H9 (cell line): Measurements from ENCODE around the gene ZNF396. TPM values are rescaled to one million over a fixed set of nuclear protein-coding genes. Genes with fewer than 3 reads are reported as not detected.

Experiments used
- DNase-seq: peaks from one replicate; pipeline ENCODE4 v3.0.0-alpha.2; 2017
- H2AFZ ChIP-seq: one replicate; pipeline ENCODE4 v1.6.1; 2013; ENCODE audit warnings: mild to moderate bottlenecking, low read length, control low read depth, moderate library complexity
- H2AK5ac ChIP-seq: 2 replicates; pipeline ENCODE4 v1.6.1; 2013; ENCODE audit warnings: low read length, control low read depth, mixed read lengths; ENCODE audit not compliant: insufficient read length
- H2BK120ac ChIP-seq: one replicate; pipeline ENCODE4 v1.6.1; 2013; ENCODE audit warnings: low read depth, mild to moderate bottlenecking, low read length, control low read depth, inconsistent platforms; ENCODE audit not compliant: poor library complexity, severe bottlenecking
- H2BK12ac ChIP-seq: 2 replicates; pipeline ENCODE4 v1.6.1; 2013; ENCODE audit warnings: low read length, control low read depth, mixed read lengths, low read depth; ENCODE audit not compliant: insufficient read length
- H2BK15ac ChIP-seq: 2 replicates; pipeline ENCODE4 v1.6.1; 2013; ENCODE audit warnings: low read depth, low read length, control low read depth
- H2BK20ac ChIP-seq: one replicate; pipeline ENCODE4 v1.6.1; 2013; ENCODE audit warnings: low read depth, mild to moderate bottlenecking, low read length, control low read depth, inconsistent platforms; ENCODE audit not compliant: poor library complexity, severe bottlenecking
- H2BK5ac ChIP-seq: 2 replicates; pipeline ENCODE4 v1.6.1; 2013; ENCODE audit warnings: low read length, control low read depth, mixed read lengths; ENCODE audit not compliant: insufficient read length
- H3K14ac ChIP-seq: 2 replicates; pipeline ENCODE4 v1.6.1; 2013; ENCODE audit warnings: low read length, control low read depth; ENCODE audit not compliant: insufficient read depth
- H3K18ac ChIP-seq: 2 replicates; pipeline ENCODE4 v1.6.1; 2013; ENCODE audit warnings: low read depth, mild to moderate bottlenecking, mixed read lengths, low read length, control low read depth; ENCODE audit not compliant: insufficient read length
- H3K23ac ChIP-seq: 2 replicates; pipeline ENCODE4 v1.6.1; 2013; ENCODE audit warnings: low read length, control low read depth, mixed read lengths, low read depth; ENCODE audit not compliant: insufficient read length
- H3K23me2 ChIP-seq: 2 replicates; pipeline ENCODE4 v1.6.1; 2013; ENCODE audit warnings: low read depth, mild to moderate bottlenecking, mixed read lengths, low read length, control low read depth; ENCODE audit not compliant: insufficient read length, poor library complexity, severe bottlenecking
- H3K27ac ChIP-seq: 2 replicates; pipeline ENCODE4 v1.5.1; 2013; ENCODE audit warnings: low read length, control low read depth, mixed read lengths, low read depth; ENCODE audit not compliant: insufficient read length
- H3K27me3 ChIP-seq: 2 replicates; pipeline ENCODE4 v1.6.1; 2013; ENCODE audit warnings: low read length, control low read depth, inconsistent platforms; ENCODE audit not compliant: insufficient read depth
- H3K4ac ChIP-seq: 2 replicates; pipeline ENCODE4 v1.6.1; 2013; ENCODE audit warnings: low read depth, mild to moderate bottlenecking, control low read depth, inconsistent platforms, low read length, moderate library complexity
- H3K4me1 ChIP-seq: 2 replicates; pipeline ENCODE4 v1.6.1; 2013; ENCODE audit warnings: low read length, control low read depth, inconsistent platforms; ENCODE audit not compliant: insufficient read depth
- H3K4me2 ChIP-seq: 2 replicates; pipeline ENCODE4 v1.6.1; 2013; ENCODE audit warnings: low read length, control low read depth, mixed read lengths; ENCODE audit not compliant: insufficient read length, insufficient read depth
- H3K56ac ChIP-seq: 2 replicates; pipeline ENCODE4 v1.6.1; 2013; ENCODE audit warnings: low read depth, mild to moderate bottlenecking, mixed read lengths, low read length, control low read depth; ENCODE audit not compliant: insufficient read length
- H3K79me1 ChIP-seq: 2 replicates; pipeline ENCODE4 v1.6.1; 2013; ENCODE audit warnings: low read depth, mild to moderate bottlenecking, moderate library complexity, low read length, control low read depth, inconsistent platforms; ENCODE audit not compliant: insufficient read depth, poor library complexity, severe bottlenecking
- H3K79me2 ChIP-seq: 2 replicates; pipeline ENCODE4 v1.6.1; 2013; ENCODE audit warnings: low read length, control low read depth, inconsistent platforms; ENCODE audit not compliant: insufficient read depth
- H3K9ac ChIP-seq: 2 replicates; pipeline ENCODE4 v1.6.1; 2013; ENCODE audit warnings: low read length, control low read depth, mixed read lengths; ENCODE audit not compliant: insufficient read length; ENCODE audit errors: extremely low read depth
- H3K9me3 ChIP-seq: one replicate; pipeline ENCODE4 v1.6.1; 2013; ENCODE audit warnings: low read depth, low read length, inconsistent platforms; ENCODE audit not compliant: control insufficient read depth
- H3T11ph ChIP-seq: one replicate; pipeline ENCODE4 v1.6.1; 2013; ENCODE audit warnings: mild to moderate bottlenecking, low read length, control low read depth, inconsistent platforms
- H4K20me1 ChIP-seq: one replicate; pipeline ENCODE4 v1.6.1; 2013; ENCODE audit not compliant: control insufficient read depth, insufficient read length, insufficient read depth
- H4K5ac ChIP-seq: 2 replicates; pipeline ENCODE4 v1.6.1; 2013; ENCODE audit warnings: low read depth, mild to moderate bottlenecking, mixed read lengths, low read length, control low read depth; ENCODE audit not compliant: insufficient read length
- H4K8ac ChIP-seq: replicated peaks from 2 replicates; pipeline ENCODE4 v1.6.1; 2013; ENCODE audit warnings: low read length, control low read depth, mixed read lengths, low read depth; ENCODE audit not compliant: insufficient read length
- H4K91ac ChIP-seq: 2 replicates; pipeline ENCODE4 v1.6.1; 2013; ENCODE audit warnings: low read depth, mild to moderate bottlenecking, moderate library complexity, mixed read lengths, low read length, control low read depth; ENCODE audit not compliant: insufficient read length
- H3K27ac Mint-ChIP-seq, 3 experiments: 2 replicates in 2 of 3; 3 replicates in 1 of 3; pipeline ENCODE4 v1.8.0; 2020 to 2021; ENCODE audit warnings: mixed read lengths in 3 of 3, mild to moderate bottlenecking in 1 of 3, moderate library complexity in 1 of 3
- H3K27me3 Mint-ChIP-seq: 2 replicates; pipeline ENCODE4 v1.8.0; 2021; ENCODE audit warnings: low read depth, mild to moderate bottlenecking, moderate library complexity, mixed read lengths
- H3K36me3 Mint-ChIP-seq, 3 experiments: 2 replicates in 2 of 3; 3 replicates in 1 of 3; pipeline ENCODE4 v1.8.0; 2020 to 2021; ENCODE audit warnings: low read depth in 3 of 3, mixed read lengths in 3 of 3; ENCODE audit not compliant: insufficient read depth in 1 of 3
- H3K4me1 Mint-ChIP-seq, 2 experiments: 2 replicates each; pipeline ENCODE4 v1.8.0; 2020; ENCODE audit warnings: mixed read lengths in 2 of 2
- H3K4me3 Mint-ChIP-seq, 2 experiments: 2 replicates in 1 of 2; 3 replicates in 1 of 2; pipeline ENCODE4 v1.8.0; 2020 to 2021; ENCODE audit warnings: mild to moderate bottlenecking in 2 of 2, mixed read lengths in 2 of 2, moderate library complexity in 1 of 2
- H3K9me3 Mint-ChIP-seq, 2 experiments: 2 replicates in 1 of 2; 3 replicates in 1 of 2; pipeline ENCODE4 v1.8.0; 2020; ENCODE audit warnings: mild to moderate bottlenecking in 2 of 2, mixed read lengths in 2 of 2, moderate library complexity in 1 of 2
- CTCF ChIP-seq: fragments of 200-600 bp; sonication (generic); conservative IDR thresholded peaks from 3 replicates; pipeline ENCODE4 v1.8.0; 2021; ENCODE audit warnings: antibody characterized with exemption, mild to moderate bottlenecking
- WGBS: extraction: QIAGEN DNeasy Blood & Tissue Kit; methylation state at CpG from one replicate; pipeline ENCODE4 v1.1.7; 2013; ENCODE audit warnings: missing lambda C conversion rate, low lambda C conversion rate, mixed read lengths; ENCODE audit not compliant: insufficient read length; ENCODE audit errors: extremely low coverage; 5-methylcytosine and 5-hydroxymethylcytosine counted together
- total RNA-seq: library from RNA; stranded (reverse); gene quantifications from 2 replicates; pipeline ENCODE4 v1.2.1, GENCODE V29; 2021

Gene ZNF396
- total RNA-seq, 1 experiment from 2014 or later = 1.2 TPM

- Histone ChIP-seq H4K91ac (no peak overlapping the region), H3K23ac (no peak overlapping the region), H2AFZ (no peak overlapping the region), H3T11ph (no peak overlapping the region), H2BK12ac (no peak overlapping the region), H3K27ac (no peak overlapping the region), H3K18ac (no peak overlapping the region), H3K4me1 (peaks cover 3% of the 10 kb centered on the region; the same call in 1 of the 2 replicates), H3K9ac (no peak overlapping the region), H3K14ac (no peak overlapping the region), H3K79me2 (peaks cover 6% of the 10 kb centered on the region; the same call in 1 of the 2 replicates), H3K23me2 (peaks cover 6% of the 10 kb centered on the region), H4K20me1 (no peaks in the 10 kb centered on the region), H4K5ac (no peak overlapping the region), H2BK120ac (no peak overlapping the region), H3K79me1 (no peaks in the 10 kb centered on the region), H3K9me3 (peaks cover 16% of the 10 kb centered on the region), H2AK5ac (no peak overlapping the region), H2BK20ac (no peak overlapping the region), H3K56ac (no peak overlapping the region), H3K4me2 (no peak overlapping the region), H3K27me3 (no peaks in the 10 kb centered on the region), H4K8ac (no peak overlapping the region), H3K4ac (no peak overlapping the region), H2BK5ac (no peak overlapping the region), H2BK15ac (no peak overlapping the region)
- H3K36me3 Mint-ChIP-seq = peaks cover 10 to 18% (median 17%) of the 10 kb centered on the region in 3 experiments
- peaks cover 3% of the 10 kb centered on the region for H3K27me3 Mint-ChIP-seq
- H3K4me1 Mint-ChIP-seq = peaks cover 16 to 18% of the 10 kb centered on the region in 2 experiments
- no peak for DNase-seq
- no peak overlapping the region for H3K27ac Mint-ChIP-seq
- peaks cover 16 to 19% of the 10 kb centered on the region in 2 experiments for H3K9me3 Mint-ChIP-seq
- no peak overlapping the region for H3K4me3 Mint-ChIP-seq
- TF ChIP-seq CTCF = no peak
- WGBS = no CpG with 5 or more reads among the region's 3 CpGs
Measured at GRCh38 chr18:35348001-35348400, 29.1 kb downstream of the ZNF396 start.
